Endothelial cell of umbilical vein (primary cell): ENCODE data around the gene AKAP1. TPM values are rescaled to one million over a fixed set of nuclear protein-coding genes. Genes with fewer than 3 reads are reported as not detected.

Experiments used
- BruUV-seq: library from RNA; stranded (reverse); fragments of 400-500 nt; replicated peaks from 2 replicates; lab custom pipeline; 2021; lab: Mats Ljungman, UMichigan
- CTCF ChIA-PET: fragments of 300-600, 350-600 bp; sonication (Branson Sonifier 250); formaldehyde crosslinking; loops from one replicate; lab custom pipeline; 2021; ENCODE audit warnings: antibody characterized with exemption, inconsistent platforms; lab: Charles Lee
- POLR2A ChIA-PET: fragments of 300-600, 350-600 bp; sonication (Branson Sonifier 250); formaldehyde crosslinking; loops from one replicate; lab custom pipeline; 2021; ENCODE audit warnings: antibody characterized with exemption, inconsistent platforms; lab: Charles Lee
- DNase-seq: peaks from one replicate; pipeline ENCODE4 v3.0.0-alpha.2; 2011; ENCODE audit warnings: low read depth, low spot score
- FAIRE-seq: peaks from 2 replicates; lab custom pipeline; 2011; peaks lifted over from hg19 to GRCh38; lab: Jason Lieb, UNC
- H2AFZ ChIP-seq: 2 replicates; pipeline ENCODE4 v1.6.0; 2012; ENCODE audit warnings: low read depth, low read length, control low read depth, inconsistent platforms
- H3K27ac ChIP-seq: 2 replicates; pipeline ENCODE4 v1.5.1; 2011; ENCODE audit warnings: low read depth, mild to moderate bottlenecking, control low read depth, low read length, moderate library complexity; ENCODE audit not compliant: insufficient read depth
- H3K27me3 ChIP-seq, 2 experiments: 2 replicates each; pipeline versions ENCODE4 v1.6.0 to v1.6.1; 2011; ENCODE audit warnings: low read length in 2 of 2, mixed read lengths in 1 of 2; ENCODE audit not compliant: control insufficient read depth in 2 of 2, insufficient read depth in 2 of 2
- H3K36me3 ChIP-seq, 2 experiments: 2 replicates in 1 of 2; 3 replicates in 1 of 2; pipeline ENCODE4 v1.5.1; 2011; ENCODE audit warnings: low read length in 2 of 2, mild to moderate bottlenecking in 1 of 2, moderate library complexity in 1 of 2; ENCODE audit not compliant: control insufficient read depth in 2 of 2, insufficient read depth in 2 of 2; ENCODE audit errors: extremely low read depth in 1 of 2
- H3K4me1 ChIP-seq: 3 replicates; pipeline ENCODE4 v1.5.1; 2011; ENCODE audit warnings: mild to moderate bottlenecking, low read length; ENCODE audit not compliant: control insufficient read depth, insufficient read depth; ENCODE audit errors: extremely low read depth
- H3K4me2 ChIP-seq: 2 replicates; pipeline ENCODE4 v1.6.1; 2011; ENCODE audit warnings: low read length, control low read depth, mixed read lengths; ENCODE audit not compliant: insufficient read depth
- H3K4me3 ChIP-seq, 3 experiments: fragments of 200-600 bp in 1 of 3; sonication (generic), shearing (Covaris generic) in 1 of 3; replicated peaks in 1 of 3; 2 replicates each; pipeline ENCODE4 v1.5.1; 2011 to 2016; ENCODE audit warnings: control low read depth in 3 of 3, low read length in 3 of 3, mild to moderate bottlenecking in 2 of 3, inconsistent platforms in 1 of 3, low read depth in 1 of 3, moderate library complexity in 1 of 3; ENCODE audit not compliant: insufficient read depth in 1 of 3
- H3K79me2 ChIP-seq: 2 replicates; pipeline ENCODE4 v1.6.0; 2012; ENCODE audit warnings: low read length, inconsistent platforms; ENCODE audit not compliant: control insufficient read depth, insufficient read depth
- H3K9ac ChIP-seq: replicated peaks from 2 replicates; pipeline ENCODE3; 2011; ENCODE audit warnings: low read length, control low read depth; ENCODE audit not compliant: insufficient read depth; ENCODE audit errors: extremely low read depth
- H3K9me1 ChIP-seq: replicated peaks from 3 replicates; pipeline ENCODE4 v1.6.0; 2011; ENCODE audit warnings: mild to moderate bottlenecking, low read length; ENCODE audit not compliant: control insufficient read depth, insufficient read depth; ENCODE audit errors: extremely low read depth
- H3K9me3 ChIP-seq: replicated peaks from 2 replicates; pipeline ENCODE4 v1.5.1; 2012; ENCODE audit warnings: low read length, inconsistent platforms; ENCODE audit not compliant: control insufficient read depth, insufficient read depth
- H4K20me1 ChIP-seq: replicated peaks from 2 replicates; pipeline ENCODE3; 2011; ENCODE audit warnings: mild to moderate bottlenecking, low read length; ENCODE audit not compliant: control insufficient read depth, insufficient read depth; ENCODE audit errors: extremely low read depth
- EZH2 ChIP-seq: IDR thresholded peaks from 2 replicates; pipeline ENCODE4 v1.6.1; 2012; ENCODE audit warnings: borderline replicate concordance, low read depth, mild to moderate bottlenecking, moderate library complexity, low read length, inconsistent platforms; ENCODE audit not compliant: severe bottlenecking
- FOS ChIP-seq: IDR thresholded peaks from 2 replicates; pipeline ENCODE4 v1.6.1; 2011; ENCODE audit warnings: mild to moderate bottlenecking, low read length, moderate library complexity, borderline replicate concordance; ENCODE audit not compliant: insufficient read depth
- GATA2 ChIP-seq: IDR thresholded peaks from 2 replicates; pipeline ENCODE4 v1.7.0; 2011; ENCODE audit warnings: low read depth, mild to moderate bottlenecking, moderate library complexity, mixed read lengths, low read length; ENCODE audit not compliant: insufficient read length, insufficient read depth
- JUN ChIP-seq: IDR thresholded peaks from 2 replicates; pipeline ENCODE4 v1.6.1; 2011; ENCODE audit warnings: borderline replicate concordance, low read depth; ENCODE audit not compliant: insufficient read length, insufficient read depth
- MYC ChIP-seq: IDR thresholded peaks from one replicate; pipeline ENCODE4 v1.6.1; 2011; ENCODE audit warnings: mild to moderate bottlenecking, low read depth, low read length
- POLR2A ChIP-seq: IDR thresholded peaks from 2 replicates; pipeline ENCODE4 v1.6.1; 2012; ENCODE audit warnings: low read depth, mild to moderate bottlenecking, control low read depth, low read length
- POLR2AphosphoS5 ChIP-seq: IDR thresholded peaks from 2 replicates; pipeline ENCODE4 v1.6.1; 2012; ENCODE audit warnings: low read depth, mild to moderate bottlenecking, control low read depth, low read length, moderate library complexity; ENCODE audit not compliant: insufficient read depth
- dilution Hi-C: fragments of 300-500 bp; cut with MboI; formaldehyde crosslinking; loops from one replicate; pipeline ENCODE4 v1.15.0; 2019; ENCODE audit warnings: low sequenced_read_pairs; ENCODE audit not compliant: extremely low pct_ligation_motif_present
- intact Hi-C: fragments of 100-400 bp; cut with micrococcal nuclease; formaldehyde crosslinking; loops from one replicate; pipeline ENCODE4 v1.10.0; 2022
- polyA plus RNA-seq, 4 experiments: library from polyadenylated mRNA; depleted of rRNA in 3 of 4; stranded (reverse) in 3 of 4; unstranded in 1 of 4; fragments of >200 nt; gene quantifications; 2 replicates each; pipeline versions ENCODE4 v1.2.1 to v1.2.3, GENCODE V29; 2011 to 2012; ENCODE audit warnings: missing spikeins in 1 of 4
- total RNA-seq: library from RNA; stranded (reverse); gene quantifications from 2 replicates; pipeline ENCODE4 v1.2.3, GENCODE V29; 2021
- TF ChIP-seq, protein P1 (sequence below): IDR thresholded peaks from 2 replicates; pipeline ENCODE4 v1.6.1; 2011; ENCODE audit not compliant: insufficient read depth, insufficient read length
- TF ChIP-seq, protein P2 (sequence below), 2 donors: IDR thresholded peaks; 1 replicate in 1 of 2; 2 replicates in 1 of 2; pipeline ENCODE4 v1.5.1; 2011; ENCODE audit warnings: low read length in 2 of 2, mild to moderate bottlenecking in 2 of 2, moderate library complexity in 2 of 2, control low read depth in 1 of 2, inconsistent platforms in 1 of 2, low read depth in 1 of 2; ENCODE audit not compliant: insufficient read depth in 1 of 2; ENCODE audit errors: extremely low read depth in 1 of 2

Gene AKAP1
- total and polyA plus RNA-seq, 2 donors (not counting 3 experiments of a cell fraction or from before 2014, with no cell fraction given) = 20.9 to 27.7 TPM

DNA sequence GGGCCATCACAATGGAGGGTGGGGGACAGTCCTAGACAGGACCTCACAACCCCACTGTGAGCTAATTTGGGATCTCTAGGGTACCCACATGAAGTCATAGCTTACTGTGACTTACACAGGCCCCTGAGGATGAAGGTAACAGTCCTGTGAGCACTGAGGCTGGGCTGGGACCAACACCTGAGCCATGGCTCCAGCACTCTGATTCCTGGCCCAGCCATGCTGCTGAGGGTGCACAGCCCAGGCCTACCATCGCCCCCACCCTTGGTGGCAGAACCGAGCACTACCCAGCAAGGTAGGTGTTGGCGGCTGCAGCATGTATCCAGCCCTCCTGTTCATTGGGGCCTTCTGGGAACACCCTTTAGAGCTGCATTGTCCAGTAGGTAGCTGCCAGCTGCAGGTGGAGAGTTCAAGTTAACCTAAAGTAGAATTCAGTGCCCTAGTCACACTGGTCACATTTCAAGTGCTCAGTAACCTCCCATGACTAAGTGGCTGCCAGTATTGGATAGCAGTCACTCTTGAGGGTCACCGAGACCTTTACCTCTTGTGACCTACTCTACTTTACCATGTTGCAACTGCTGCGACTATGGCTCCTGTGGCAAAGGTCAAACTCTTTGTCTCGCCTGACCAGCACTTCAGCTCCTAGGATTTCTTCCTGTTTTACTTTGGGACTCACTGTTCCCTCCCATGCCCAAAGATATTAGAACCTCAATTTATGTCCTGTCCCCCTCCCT, 11.6 kb downstream of the AKAP1 start:
- H3K9ac ChIP-seq = no peak overlapping the region
- no peaks in the 10 kb centered on the region for H3K9me1 ChIP-seq
- CTCF ChIA-PET = no interaction called here
- H2AFZ ChIP-seq = no peak overlapping the region
- no peaks in the 10 kb centered on the region for H3K27me3 ChIP-seq
- no peaks in the 10 kb centered on the region for H3K9me3 ChIP-seq
- TF ChIP-seq, protein P1, sequence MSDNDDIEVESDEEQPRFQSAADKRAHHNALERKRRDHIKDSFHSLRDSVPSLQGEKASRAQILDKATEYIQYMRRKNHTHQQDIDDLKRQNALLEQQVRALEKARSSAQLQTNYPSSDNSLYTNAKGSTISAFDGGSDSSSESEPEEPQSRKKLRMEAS = no peak
- TF ChIP-seq POLR2A = no peak
- no peak for TF ChIP-seq MYC
- TF ChIP-seq, protein P2, sequence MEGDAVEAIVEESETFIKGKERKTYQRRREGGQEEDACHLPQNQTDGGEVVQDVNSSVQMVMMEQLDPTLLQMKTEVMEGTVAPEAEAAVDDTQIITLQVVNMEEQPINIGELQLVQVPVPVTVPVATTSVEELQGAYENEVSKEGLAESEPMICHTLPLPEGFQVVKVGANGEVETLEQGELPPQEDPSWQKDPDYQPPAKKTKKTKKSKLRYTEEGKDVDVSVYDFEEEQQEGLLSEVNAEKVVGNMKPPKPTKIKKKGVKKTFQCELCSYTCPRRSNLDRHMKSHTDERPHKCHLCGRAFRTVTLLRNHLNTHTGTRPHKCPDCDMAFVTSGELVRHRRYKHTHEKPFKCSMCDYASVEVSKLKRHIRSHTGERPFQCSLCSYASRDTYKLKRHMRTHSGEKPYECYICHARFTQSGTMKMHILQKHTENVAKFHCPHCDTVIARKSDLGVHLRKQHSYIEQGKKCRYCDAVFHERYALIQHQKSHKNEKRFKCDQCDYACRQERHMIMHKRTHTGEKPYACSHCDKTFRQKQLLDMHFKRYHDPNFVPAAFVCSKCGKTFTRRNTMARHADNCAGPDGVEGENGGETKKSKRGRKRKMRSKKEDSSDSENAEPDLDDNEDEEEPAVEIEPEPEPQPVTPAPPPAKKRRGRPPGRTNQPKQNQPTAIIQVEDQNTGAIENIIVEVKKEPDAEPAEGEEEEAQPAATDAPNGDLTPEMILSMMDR (IDR thresholded peaks at IDR 0.05; ENCODE audit: extremely low read depth in 1 of 2, insufficient read depth in 1 of 2, low read depth in 1 of 2, low read length in 2 of 2) = no peak
- no peak for TF ChIP-seq GATA2
- no peak for TF ChIP-seq POLR2AphosphoS5
- no peak for TF ChIP-seq FOS
- TF ChIP-seq JUN = no peak
- no peak for TF ChIP-seq EZH2
- H4K20me1 ChIP-seq = no peaks in the 10 kb centered on the region
- H3K4me3 ChIP-seq = no peak overlapping the region
- H3K36me3 ChIP-seq = no peaks in the 10 kb centered on the region
- H3K4me2 ChIP-seq = no peak overlapping the region
- H3K79me2 ChIP-seq = peaks cover 33% of the 10 kb centered on the region
- no TSS peak for BruUV-seq
- no peak for FAIRE-seq
- DNase-seq = no peak
- POLR2A ChIA-PET = no interaction called here
- dilution Hi-C loops = no loop called here
- H3K27ac ChIP-seq = no peak overlapping the region
- intact Hi-C loops = no loop called here
- no peaks in the 10 kb centered on the region for H3K4me1 ChIP-seq
